NCI-H2196 treated with DMSO at 0.1 percent for 48 hours (cell line): ENCODE results near the gene KLC1.

Experiments used
- DNase-seq: peaks from one replicate; lab custom pipeline; 2025; ENCODE audit not compliant: unreplicated experiment; lab: John Stamatoyannopoulos, UW

Gene KLC1

DNA sequence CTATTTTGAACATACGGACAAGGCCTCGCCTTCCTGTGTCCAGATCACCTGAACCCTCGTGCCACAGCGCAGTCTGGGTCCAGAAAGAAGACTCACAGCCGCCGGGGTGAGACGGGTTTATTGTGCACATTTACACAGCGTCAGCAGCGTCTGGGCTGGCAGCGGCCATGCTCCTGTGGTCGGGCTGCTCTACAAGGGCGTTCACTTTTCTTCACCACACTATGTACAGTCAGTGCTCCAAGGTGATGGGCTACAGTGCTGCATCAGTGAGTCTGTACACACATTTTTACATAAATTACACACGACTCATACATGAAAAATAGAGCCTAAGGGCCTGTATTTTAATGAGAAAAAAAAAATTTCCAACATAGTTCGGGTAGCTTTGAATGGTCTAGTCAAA lies 104.6 kb downstream of the KLC1 start:
- no peak for DNase-seq

GRCh38 chr14:103734081-103734888 lies 105.3 kb downstream of the KLC1 start:
- DNase-seq, result no peak

GRCh38 chr14:103735022-103735421 lies 106.0 kb downstream of the KLC1 start:
- no peak for DNase-seq

- no peak for DNase-seq
Measured at GRCh38 chr14:103735439-103735814, 106.4 kb downstream of the KLC1 start.

- DNase-seq, result no peak
Measured at GRCh38 chr14:103735815-103736545, 107.0 kb downstream of the KLC1 start.

- no peak for DNase-seq
Measured at GRCh38 chr14:103736546-103737431, 107.8 kb downstream of the KLC1 start.

DNA sequence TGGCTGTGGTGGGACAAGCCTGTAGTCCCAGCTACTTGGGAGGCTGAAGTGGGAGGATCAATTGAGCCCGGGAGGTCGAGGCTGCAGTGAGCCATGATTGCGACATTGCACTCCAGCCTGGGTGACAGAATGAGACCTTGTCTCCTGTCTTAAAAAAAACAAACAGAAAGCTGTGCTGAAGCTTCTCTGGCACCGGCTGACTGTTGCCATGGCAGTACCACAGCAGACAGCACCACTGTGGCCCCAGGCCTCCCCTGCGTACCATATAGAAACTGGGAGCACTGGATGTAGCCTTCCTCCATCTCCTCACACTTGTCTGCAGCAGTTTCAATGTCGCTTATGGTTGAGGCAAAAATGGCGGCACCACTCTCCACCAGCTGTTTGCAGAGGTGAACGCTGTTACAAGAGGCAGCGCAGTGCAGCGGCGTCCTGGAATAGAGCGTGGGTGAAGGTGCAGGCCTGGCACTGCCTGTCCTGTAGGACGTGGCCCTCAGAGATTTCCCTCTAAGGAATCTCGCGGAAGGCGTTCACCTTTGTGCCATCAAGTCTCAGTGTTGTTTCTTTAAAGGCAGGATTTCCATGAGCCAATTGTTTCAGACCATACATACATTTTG lies 108.5 kb downstream of the KLC1 start:
- DNase-seq, result no peak

- DNase-seq, result no peak
Measured at GRCh38 chr14:103738166-103738565, 109.2 kb downstream of the KLC1 start.

- no peak for DNase-seq
Measured at GRCh38 chr14:103738701-103739451, 109.9 kb downstream of the KLC1 start.

- no peak for DNase-seq
Measured at GRCh38 chr14:103739466-103739792, 110.4 kb downstream of the KLC1 start.

GRCh38 chr14:103739793-103740501 lies 110.9 kb downstream of the KLC1 start:
- DNase-seq, result no peak

DNA sequence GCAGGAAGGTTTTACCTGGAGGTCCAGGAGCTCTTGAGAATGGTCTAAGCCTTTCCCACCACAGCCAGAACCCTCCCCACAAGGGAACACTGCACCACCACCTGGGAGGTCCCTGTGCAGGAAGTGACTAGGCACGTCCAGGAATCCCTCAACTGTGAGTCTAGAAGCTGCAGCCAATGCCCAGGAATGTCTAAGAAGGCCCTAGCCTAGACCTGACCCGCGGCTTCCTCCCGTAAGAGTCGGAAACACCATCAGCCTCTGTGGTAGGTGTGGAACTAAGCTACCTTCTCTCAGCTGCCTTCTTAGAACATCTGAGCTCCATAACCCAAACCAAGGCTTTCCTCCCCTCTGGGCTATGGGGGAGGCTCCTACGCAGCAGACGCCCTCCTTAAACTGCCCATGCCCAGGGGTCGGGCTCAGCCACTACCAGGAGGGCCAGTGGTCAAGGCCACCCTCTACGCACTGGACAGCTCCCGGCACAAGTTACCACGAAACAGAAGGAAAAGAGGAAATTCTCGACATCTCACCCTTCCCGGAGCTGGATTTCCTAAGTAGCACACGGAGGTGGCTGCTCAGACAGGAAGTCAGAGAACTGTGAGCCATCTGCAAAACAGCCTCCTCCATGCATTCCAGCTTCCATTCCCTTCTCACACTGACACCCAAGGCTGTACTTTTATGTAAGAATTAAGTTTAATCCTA lies 112.1 kb downstream of the KLC1 start:
- no peak for DNase-seq

GRCh38 chr14:103741876-103742275 lies 112.9 kb downstream of the KLC1 start:
- DNase-seq, result no peak

GRCh38 chr14:103742499-103743255 lies 113.7 kb downstream of the KLC1 start:
- no peak for DNase-seq

DNA sequence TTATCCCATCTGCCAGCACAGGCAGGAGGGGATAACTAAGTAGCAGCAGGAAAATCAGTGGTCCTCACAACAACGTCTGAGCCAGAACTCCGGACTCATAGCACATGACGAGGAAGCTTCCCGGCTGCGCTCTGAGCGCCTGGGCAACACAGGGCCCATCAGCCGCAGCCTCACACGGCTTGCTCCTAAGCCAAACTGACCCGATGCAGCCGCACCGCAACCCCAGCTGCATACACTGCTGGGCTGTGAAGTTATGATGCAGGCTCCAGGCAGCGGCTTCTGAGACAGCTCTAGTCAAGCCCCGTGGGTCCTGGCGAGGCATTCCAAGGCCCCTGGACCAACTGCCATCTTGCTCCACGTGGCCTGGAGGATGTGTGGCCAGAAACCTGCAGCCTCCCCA lies 114.7 kb downstream of the KLC1 start:
- DNase-seq, result no peak

GRCh38 chr14:103744621-103745395 lies 115.8 kb downstream of the KLC1 start:
- no peak for DNase-seq

- no peak for DNase-seq
Measured at GRCh38 chr14:103745424-103745823, 116.4 kb downstream of the KLC1 start.

GRCh38 chr14:103746701-103747100 lies 117.7 kb downstream of the KLC1 start:
- no peak for DNase-seq
